OCI-LY7 (cell line): Measurements from ENCODE around the gene DZIP1L. TPM values are rescaled to one million over a fixed set of nuclear protein-coding genes. Genes with fewer than 3 reads are reported as not detected.

Experiments
- BruUV-seq: library from RNA; stranded (reverse); fragments of 400-500 nt; replicated peaks from 2 replicates; lab custom pipeline; 2021; lab: Mats Ljungman, UMichigan
- CTCF ChIA-PET: fragments of 300-600 bp; sonication (Branson Sonifier 250); formaldehyde crosslinking; loops from one replicate; lab custom pipeline; 2022; ENCODE audit warnings: antibody characterized with exemption; ENCODE audit not compliant: unreplicated experiment; lab: Charles Lee
- POLR2A ChIA-PET: fragments of 300-600 bp; sonication (Branson Sonifier 250); formaldehyde crosslinking; loops from one replicate; lab custom pipeline; 2022; ENCODE audit warnings: antibody characterized with exemption; lab: Charles Lee
- DNase-seq: peaks from one replicate; pipeline ENCODE4 v3.0.0-alpha.2; 2015; ENCODE audit warnings: low spot score
- H2AFZ ChIP-seq: fragments of 200-600 bp; sonication (generic), shearing (Covaris generic); 2 replicates; pipeline ENCODE4 v1.6.1; 2014; ENCODE audit warnings: mild to moderate bottlenecking, antibody characterized with exemption, low read length, moderate library complexity
- H3K27ac ChIP-seq: fragments of 200-600 bp; sonication (generic); 2 replicates; pipeline ENCODE4 v1.5.1; 2014; ENCODE audit warnings: mixed run types, low read depth, mild to moderate bottlenecking, moderate library complexity, low read length, inconsistent platforms; ENCODE audit not compliant: poor library complexity, severe bottlenecking
- H3K36me3 ChIP-seq: fragments of 200-600 bp; sonication (generic); 2 replicates; pipeline ENCODE4 v1.6.1; 2014; ENCODE audit warnings: mild to moderate bottlenecking, antibody characterized with exemption, low read length, moderate library complexity, mixed read lengths; ENCODE audit not compliant: insufficient read depth
- H3K4me1 ChIP-seq: fragments of 200-600 bp; sonication (generic); 2 replicates; pipeline ENCODE4 v1.5.1; 2014; ENCODE audit warnings: mild to moderate bottlenecking, low read length; ENCODE audit not compliant: insufficient read depth, poor library complexity, severe bottlenecking
- H3K4me2 ChIP-seq: fragments of 200-600 bp; sonication (generic); 2 replicates; pipeline ENCODE4 v1.6.1; 2014; ENCODE audit warnings: mild to moderate bottlenecking, low read length
- H3K4me3 ChIP-seq: fragments of 200-600 bp; sonication (generic); 2 replicates; pipeline ENCODE4 v1.5.1; 2014; ENCODE audit warnings: mild to moderate bottlenecking, low read depth, low read length; ENCODE audit not compliant: poor library complexity, severe bottlenecking
- H3K79me2 ChIP-seq: fragments of 200-600 bp; sonication (generic); 2 replicates; pipeline ENCODE4 v1.6.1; 2016; ENCODE audit warnings: low read depth, mild to moderate bottlenecking, low read length, moderate library complexity, mixed read lengths; ENCODE audit not compliant: insufficient read depth
- H3K9me2 ChIP-seq: fragments of 200-600 bp; sonication (generic); 2 replicates; pipeline ENCODE4 v1.6.1; 2016; ENCODE audit warnings: mild to moderate bottlenecking, low read length, mixed read lengths; ENCODE audit not compliant: insufficient read depth
- H3K9me3 ChIP-seq: fragments of 200-600 bp; sonication (generic); 2 replicates; pipeline ENCODE4 v1.6.1; 2014; ENCODE audit warnings: mild to moderate bottlenecking, mixed run types, low read length, mixed read lengths
- H4K20me1 ChIP-seq: fragments of 200-600 bp; sonication (generic); 2 replicates; pipeline ENCODE4 v1.6.1; 2014; ENCODE audit warnings: mild to moderate bottlenecking, antibody characterized with exemption, low read length, moderate library complexity, mixed read lengths; ENCODE audit not compliant: insufficient read depth
- CTCF ChIP-seq: fragments of 200-600 bp; sonication (generic); conservative IDR thresholded peaks from 2 replicates; pipeline ENCODE4 v1.5.1; 2014; ENCODE audit warnings: mild to moderate bottlenecking, antibody characterized with exemption, low read length, moderate library complexity, mixed read lengths
- EZH2phosphoT487 ChIP-seq: fragments of 200-600 bp; sonication (generic); IDR thresholded peaks from 2 replicates; pipeline ENCODE4 v1.6.1; 2018; ENCODE audit warnings: low read depth, borderline replicate concordance, mild to moderate bottlenecking, mixed run types, antibody characterized with exemption, low read length, moderate library complexity, mixed read lengths
- intact Hi-C: fragments of 100-400 bp; cut with micrococcal nuclease; formaldehyde crosslinking; loops from one replicate; pipeline ENCODE4 v1.10.0; 2022; ENCODE audit not compliant: unreplicated experiment
- total RNA-seq, 2 experiments: library from RNA; depleted of rRNA in 1 of 2; stranded (reverse); fragments of >200 nt in 1 of 2; shearing (Covaris generic) in 1 of 2; gene quantifications; 2 replicates each; pipeline ENCODE4 v1.2.3, GENCODE V29; 2014 to 2022

DZIP1L gene
- total RNA-seq, 2 experiments from 2014 or later: not detected

- Histone ChIP-seq H3K27ac (no peak overlapping the region), H3K4me1 (no peaks in the 10 kb centered on the region), H3K9me3 (no peaks in the 10 kb centered on the region), H2AFZ (no peak overlapping the region), H3K79me2 (no peaks in the 10 kb centered on the region), H3K4me3 (no peak overlapping the region), H3K4me2 (no peak overlapping the region), H3K36me3 (no peaks in the 10 kb centered on the region), H4K20me1 (no peaks in the 10 kb centered on the region), H3K9me2 (no peaks in the 10 kb centered on the region)
- no peak for TF ChIP-seq EZH2phosphoT487
- no peak for TF ChIP-seq CTCF
- no peak for DNase-seq
- CTCF ChIA-PET: no interaction called here
- POLR2A ChIA-PET: no interaction called here
- intact Hi-C loops: no loop called here
- BruUV-seq: no TSS peak
These were observed 25.5 kb upstream of the DZIP1L start for GRCh38 chr3:138140940-138141339.

DNA sequence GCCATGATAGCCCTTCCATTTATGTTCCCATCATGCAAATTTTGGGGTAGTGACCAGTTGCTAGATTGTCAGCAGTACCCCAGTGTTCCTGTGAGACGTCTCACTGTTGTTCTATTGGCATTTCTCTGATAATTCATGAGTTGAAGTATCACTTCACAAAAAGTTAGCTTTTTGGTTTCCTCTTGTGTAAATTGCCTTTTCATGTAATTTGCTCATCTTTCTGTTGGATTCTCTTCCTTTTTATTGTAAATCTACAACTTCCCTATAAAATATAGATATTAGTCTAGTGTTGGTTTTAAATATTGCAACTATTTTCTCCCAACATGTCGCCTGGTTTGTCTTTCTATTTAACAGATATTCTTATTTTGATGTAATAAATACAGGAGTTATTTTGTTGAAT is 24.3 kb upstream of the DZIP1L start:
- Histone ChIP-seq H3K9me2 (no peaks in the 10 kb centered on the region), H3K79me2 (no peaks in the 10 kb centered on the region), H3K4me3 (no peak overlapping the region), H2AFZ (no peak overlapping the region), H3K4me2 (no peak overlapping the region), H3K4me1 (no peaks in the 10 kb centered on the region), H4K20me1 (no peaks in the 10 kb centered on the region), H3K27ac (no peak overlapping the region), H3K9me3 (no peaks in the 10 kb centered on the region), H3K36me3 (no peaks in the 10 kb centered on the region)
- TF ChIP-seq CTCF (no peak), EZH2phosphoT487 (no peak)
- BruUV-seq: no TSS peak
- CTCF ChIA-PET: no interaction called here
- intact Hi-C loops: no loop called here
- POLR2A ChIA-PET: no interaction called here
- no peak for DNase-seq

GRCh38 chr3:138137861-138138260 is 22.5 kb upstream of the DZIP1L start:
- no peaks in the 10 kb centered on the region for H4K20me1 ChIP-seq
- BruUV-seq: no TSS peak
- ChIA-PET CTCF (no interaction called here), POLR2A (no interaction called here)
- TF ChIP-seq CTCF (no peak), EZH2phosphoT487 (no peak)
- no peak overlapping the region for H3K27ac ChIP-seq
- no peaks in the 10 kb centered on the region for H3K9me2 ChIP-seq
- H3K4me3 ChIP-seq: no peak overlapping the region
- DNase-seq: no peak
- no peaks in the 10 kb centered on the region for H3K36me3 ChIP-seq
- no peaks in the 10 kb centered on the region for H3K9me3 ChIP-seq
- H3K4me1 ChIP-seq: no peaks in the 10 kb centered on the region
- intact Hi-C loops: no loop called here
- no peaks in the 10 kb centered on the region for H3K79me2 ChIP-seq
- H3K4me2 ChIP-seq: no peak overlapping the region
- no peak overlapping the region for H2AFZ ChIP-seq
